Activated CD8-positive, alpha-beta memory T cell treated with anti-CD3 and anti-CD28 coated beads, Interleukin-2, amount 50 U/mL, for 4 hours (primary cell): Measurements from ENCODE around the gene ZRANB3.
"Not testable (repeated sequence)": the region's sequence is repeated elsewhere in the genome, so short reads cannot be mapped to it uniquely, and the experiment has no call there.

Experiments
- DNase-seq: peaks from one replicate; pipeline ENCODE4 v3.0.0-alpha.2; 2020

ZRANB3 gene

GRCh38 chr2:135168204-135168856, 362.7 kb downstream of the ZRANB3 start:
- no peak for DNase-seq

GRCh38 chr2:135167273-135167672, 363.7 kb downstream of the ZRANB3 start:
- no peak for DNase-seq

- no peak for DNase-seq
Measured at GRCh38 chr2:135164431-135164830, 366.6 kb downstream of the ZRANB3 start.

- DNase-seq = no peak
Measured at GRCh38 chr2:135163901-135164300, 367.1 kb downstream of the ZRANB3 start.

- DNase-seq = no peak
Measured at GRCh38 chr2:135163306-135163705, 367.7 kb downstream of the ZRANB3 start.

- no peak for DNase-seq
Measured at GRCh38 chr2:135162786-135163185, 368.2 kb downstream of the ZRANB3 start.

GRCh38 chr2:135162377-135162776, 368.6 kb downstream of the ZRANB3 start:
- DNase-seq = no peak

GRCh38 chr2:135159191-135159590, 371.8 kb downstream of the ZRANB3 start:
- DNase-seq = no peak

GRCh38 chr2:135157856-135158255, 373.2 kb downstream of the ZRANB3 start:
- no peak for DNase-seq

GRCh38 chr2:135154962-135155361, 376.1 kb downstream of the ZRANB3 start:
- no peak for DNase-seq

- no peak for DNase-seq
Measured at GRCh38 chr2:135152361-135152760, 378.7 kb downstream of the ZRANB3 start.

- no peak for DNase-seq
Measured at GRCh38 chr2:135151615-135152014, 379.4 kb downstream of the ZRANB3 start.

- no peak for DNase-seq
Measured at GRCh38 chr2:135150725-135151124, 380.3 kb downstream of the ZRANB3 start.

GRCh38 chr2:135149251-135149650, 381.8 kb downstream of the ZRANB3 start:
- DNase-seq = no peak

GRCh38 chr2:135144343-135144742, 386.7 kb downstream of the ZRANB3 start:
- DNase-seq = no peak

GRCh38 chr2:135142323-135142722, 388.7 kb downstream of the ZRANB3 start:
- DNase-seq = no peak

GRCh38 chr2:135140606-135141005, 390.4 kb downstream of the ZRANB3 start:
- no peak for DNase-seq

- DNase-seq = no peak
Measured at GRCh38 chr2:135132314-135132713, 398.7 kb downstream of the ZRANB3 start.

GRCh38 chr2:135130751-135131150, 400.3 kb downstream of the ZRANB3 start:
- no peak for DNase-seq

GRCh38 chr2:135125940-135126339, 405.1 kb downstream of the ZRANB3 start:
- DNase-seq = no peak

- no peak for DNase-seq
Measured at GRCh38 chr2:135124924-135125886, 405.8 kb downstream of the ZRANB3 start.

- not testable (repeated sequence) for DNase-seq
Measured at GRCh38 chr2:135121658-135122039, 409.4 kb downstream of the ZRANB3 start.

GRCh38 chr2:135121016-135121657, 409.9 kb downstream of the ZRANB3 start:
- no peak for DNase-seq

GRCh38 chr2:135119582-135119981, 411.4 kb downstream of the ZRANB3 start:
- no peak for DNase-seq
